CD4-positive, alpha-beta T cell treated with Interleukin-2 at 100 ng/mL for 4 hours (primary cell): ENCODE measurements around the gene MLH3.
"Not testable (repeated sequence)": the region's sequence is repeated elsewhere in the genome, so short reads cannot be mapped to it uniquely, and the experiment has no call there.

Experiments used
- DNase-seq: peaks from one replicate; pipeline ENCODE4 v3.0.0-alpha.2; 2020; ENCODE audit warnings: low spot score

The MLH3 gene

DNA sequence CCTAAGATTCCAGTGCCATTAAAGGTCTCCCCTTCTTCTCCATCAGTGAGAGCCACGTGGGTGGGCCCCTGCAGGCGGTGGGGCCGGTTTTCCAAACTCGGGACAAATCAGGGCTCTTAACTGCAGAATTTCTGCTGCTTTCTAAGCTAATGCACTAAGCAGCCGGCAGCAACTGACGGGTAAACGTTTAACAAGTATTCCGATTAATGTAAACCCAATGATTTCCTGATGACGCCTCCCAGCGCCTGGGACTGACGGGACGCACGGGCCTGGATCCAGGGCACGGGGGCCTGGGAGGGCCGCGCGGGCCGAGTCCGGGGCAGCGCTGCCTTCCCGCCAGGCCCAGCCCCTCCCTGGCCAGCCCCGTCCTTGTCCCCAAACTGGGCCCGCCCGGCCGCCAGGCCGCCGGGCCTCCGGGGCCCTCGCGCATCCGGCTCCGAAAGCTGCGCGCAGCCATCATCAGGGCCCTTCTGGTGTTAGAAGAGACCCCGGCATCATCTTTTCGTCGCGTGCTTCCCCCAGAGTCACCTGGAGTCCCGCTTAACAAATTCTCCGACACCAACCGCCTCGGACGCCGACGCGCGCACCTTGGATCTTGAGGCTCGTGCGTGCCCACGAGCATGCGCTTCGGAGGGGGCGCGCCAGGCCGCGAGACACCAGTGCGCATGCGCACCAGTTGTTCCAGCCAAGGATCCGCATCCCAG lies at the start of gene MLH3:
Gene MLH3 (minus strand): TSS at position 616 of the 704 bp plus-strand sequence. CDS start 1,812 bp downstream, outside the sequence.
- peak; percentile 74 for DNase-seq

DNA sequence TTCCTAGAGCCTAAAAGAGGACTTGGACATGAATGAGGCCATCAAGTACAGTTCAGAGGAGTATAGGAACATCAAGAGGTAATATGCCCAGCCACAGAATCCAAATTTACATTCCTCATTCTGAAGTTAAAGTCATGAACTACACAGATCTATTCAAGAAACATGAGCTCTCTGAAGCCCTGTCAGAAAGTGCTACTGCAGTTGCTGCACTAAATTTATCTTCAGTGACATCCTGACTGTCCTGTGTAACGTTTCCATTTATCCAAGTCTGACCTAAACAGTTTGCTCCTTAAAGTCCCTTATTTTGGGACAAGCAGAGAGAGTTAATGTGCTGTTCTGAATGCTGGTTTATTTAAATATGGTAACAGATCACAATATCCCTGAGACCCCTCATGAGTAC lies 47.4 kb upstream of the MLH3 start:
- DNase-seq, result no peak

DNA sequence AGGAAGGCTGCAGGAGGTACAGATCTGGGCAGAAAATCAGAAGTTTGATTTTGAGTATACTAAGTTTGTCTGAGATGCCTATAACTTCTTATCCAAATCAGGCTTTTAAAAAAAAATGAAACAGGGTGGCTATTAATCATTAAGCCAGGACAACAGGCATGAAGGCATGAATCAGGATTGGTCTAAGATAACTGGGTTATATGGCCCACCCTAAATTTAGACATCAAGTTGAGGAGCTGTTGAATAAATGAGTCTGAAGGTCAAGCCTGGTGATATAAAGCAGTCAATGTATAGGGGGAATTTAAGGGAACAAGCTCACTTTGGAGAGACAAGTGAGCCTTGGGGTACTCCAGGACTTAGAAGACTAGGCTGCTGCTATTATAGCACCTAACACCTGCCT lies 46.9 kb upstream of the MLH3 start:
- no peak for DNase-seq

DNA sequence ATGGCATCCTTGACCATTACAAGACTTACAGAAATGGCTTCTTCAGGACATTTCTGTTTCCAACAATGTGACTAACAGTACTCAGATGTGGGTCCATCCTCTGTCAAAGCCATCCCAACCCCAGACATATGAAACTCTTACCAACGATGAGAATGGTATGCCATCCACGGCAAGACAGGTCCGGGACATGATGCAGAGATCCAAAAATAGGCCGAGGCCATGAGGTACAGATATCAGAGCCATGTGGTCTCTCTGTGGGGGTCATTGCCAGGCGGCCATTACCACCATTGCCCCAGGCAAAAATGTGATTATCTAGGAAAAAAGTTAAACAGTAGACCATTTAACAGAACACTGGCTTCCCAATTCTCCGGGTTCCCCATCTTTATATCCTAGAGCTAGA lies 45.7 kb upstream of the MLH3 start:
- no peak for DNase-seq

DNA sequence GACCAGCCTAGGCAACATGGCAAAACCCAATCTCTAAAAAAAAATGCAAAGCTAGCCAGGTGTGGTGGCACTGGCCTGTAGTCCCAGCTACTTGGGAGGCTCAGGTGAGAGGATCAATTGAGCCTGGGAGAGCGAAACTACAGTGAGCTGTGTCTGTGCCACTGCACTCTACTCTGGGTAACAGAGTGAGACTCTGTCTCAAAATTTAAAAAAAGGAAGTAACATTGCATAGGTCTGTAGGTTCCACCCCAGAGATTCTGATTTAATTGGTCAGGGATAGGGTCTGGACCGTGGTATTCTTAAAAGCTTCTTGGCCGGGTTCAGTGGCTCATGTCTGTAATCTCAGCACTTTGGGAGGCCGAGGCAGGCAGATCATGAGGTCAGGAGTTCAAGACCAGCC lies 44.4 kb upstream of the MLH3 start:
- no peak for DNase-seq

DNA sequence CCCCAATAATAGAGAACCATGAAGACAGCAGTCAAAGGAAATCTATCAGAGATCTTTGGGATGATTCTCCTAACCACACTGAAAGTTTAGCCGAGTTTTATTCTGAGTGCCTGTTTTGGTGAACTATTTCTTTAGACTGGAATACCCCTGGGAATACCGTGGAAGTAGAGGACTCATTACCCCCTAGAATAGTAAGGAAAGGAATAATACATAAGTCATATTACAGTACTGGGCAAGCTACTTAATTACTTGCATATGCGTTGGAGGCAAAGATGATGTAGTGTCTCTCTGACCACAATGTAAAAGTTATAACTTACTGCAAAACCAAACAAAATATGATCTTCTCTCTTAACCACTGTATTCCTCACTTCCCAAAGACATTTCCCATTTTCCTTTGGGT lies 43.6 kb upstream of the MLH3 start:
- no peak for DNase-seq

DNA sequence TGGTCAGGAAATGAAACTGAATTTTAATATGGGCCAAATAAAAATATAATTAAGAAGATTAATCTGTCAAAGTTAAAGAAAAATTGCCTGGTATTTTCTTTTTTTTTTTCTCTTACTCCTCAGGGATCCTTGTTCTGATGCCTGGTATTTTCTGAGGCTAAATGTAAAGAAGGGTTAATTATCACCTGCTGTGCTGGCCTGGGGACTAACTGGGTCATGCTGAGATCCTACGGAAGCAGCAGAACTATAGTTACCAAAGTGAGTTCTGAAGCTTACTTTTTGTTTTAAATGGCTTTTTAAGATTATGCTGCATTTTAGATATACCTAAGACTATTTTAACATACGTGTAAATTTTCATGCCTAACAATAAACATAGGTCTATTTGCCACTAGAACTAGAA lies 41.4 kb upstream of the MLH3 start:
- DNase-seq, result no peak

DNA sequence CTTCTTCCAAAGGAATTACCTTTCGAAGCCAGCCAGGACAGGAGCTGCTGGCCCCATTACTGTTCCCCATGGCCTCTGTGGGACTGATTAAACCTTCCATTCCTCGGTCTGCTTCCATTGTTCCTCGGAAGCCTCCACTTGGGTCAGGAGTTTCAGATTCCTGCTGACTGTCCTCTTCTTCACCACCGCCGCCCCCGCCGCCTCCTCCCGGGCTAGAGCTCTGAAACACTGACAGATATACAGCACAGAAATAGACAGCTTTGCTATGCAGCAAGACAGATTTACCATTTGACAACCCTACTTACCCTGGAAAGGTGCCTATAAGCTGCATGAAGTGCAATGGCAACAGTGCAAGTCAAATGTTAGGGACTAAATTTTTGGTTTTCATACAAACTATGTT lies 40.0 kb upstream of the MLH3 start:
- no peak for DNase-seq

DNA sequence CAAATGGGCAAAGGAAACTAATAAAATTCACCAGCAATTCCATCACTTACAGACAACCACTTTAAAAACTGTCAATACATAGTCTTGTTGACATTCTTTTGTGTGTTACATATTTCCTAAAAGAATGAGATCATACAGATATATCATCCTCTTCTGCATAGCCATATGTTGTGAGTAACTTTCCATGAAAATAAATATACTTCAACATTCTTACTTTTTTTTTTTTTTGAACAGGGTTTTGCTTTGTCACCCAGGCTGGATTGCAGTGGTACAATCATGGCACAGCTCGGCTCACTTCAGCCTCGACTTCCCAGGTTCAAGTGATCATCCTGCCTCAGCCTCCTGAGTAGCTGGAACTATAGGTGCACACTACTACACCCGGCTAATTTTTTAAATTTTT lies 39.1 kb upstream of the MLH3 start:
- no peak for DNase-seq

DNA sequence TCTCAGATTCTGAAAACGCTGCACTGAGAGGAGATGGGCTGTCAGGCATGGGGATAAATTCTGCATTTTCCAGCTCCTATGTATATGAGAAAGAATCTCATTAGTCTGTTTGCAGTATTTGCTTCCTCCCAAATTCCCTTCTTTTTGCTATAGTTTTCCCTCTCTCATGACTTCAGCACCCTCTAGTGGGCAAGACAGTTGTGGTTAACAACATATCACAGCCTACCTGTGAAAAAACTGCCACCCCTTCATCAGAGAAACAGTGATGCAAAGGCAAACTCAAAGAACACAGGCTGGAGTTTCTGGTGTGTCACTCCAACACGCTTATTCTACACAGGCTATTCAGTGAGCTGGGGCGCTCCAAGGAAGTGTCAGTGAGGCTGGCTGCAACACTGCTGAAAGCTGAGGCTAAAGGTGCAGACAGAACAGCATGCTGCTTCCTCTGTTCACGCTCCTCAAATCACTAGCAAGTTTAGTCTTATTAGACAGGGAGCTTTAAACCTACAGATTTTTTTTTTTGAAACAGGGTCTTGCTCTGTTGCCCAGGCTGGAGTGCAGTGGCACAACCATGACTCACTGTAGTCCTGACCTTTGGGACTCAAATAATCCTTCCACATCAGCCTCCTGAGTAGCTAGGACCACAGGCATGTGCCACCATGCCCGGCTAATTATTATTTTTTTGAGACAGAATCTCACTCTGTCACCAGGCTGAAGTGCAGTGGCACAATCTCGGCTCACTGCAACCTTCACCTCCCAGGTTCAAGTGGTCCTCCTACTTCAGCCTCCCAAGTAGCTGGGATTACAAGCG lies 37.5 kb upstream of the MLH3 start:
- peak; percentile 65 for DNase-seq

DNA sequence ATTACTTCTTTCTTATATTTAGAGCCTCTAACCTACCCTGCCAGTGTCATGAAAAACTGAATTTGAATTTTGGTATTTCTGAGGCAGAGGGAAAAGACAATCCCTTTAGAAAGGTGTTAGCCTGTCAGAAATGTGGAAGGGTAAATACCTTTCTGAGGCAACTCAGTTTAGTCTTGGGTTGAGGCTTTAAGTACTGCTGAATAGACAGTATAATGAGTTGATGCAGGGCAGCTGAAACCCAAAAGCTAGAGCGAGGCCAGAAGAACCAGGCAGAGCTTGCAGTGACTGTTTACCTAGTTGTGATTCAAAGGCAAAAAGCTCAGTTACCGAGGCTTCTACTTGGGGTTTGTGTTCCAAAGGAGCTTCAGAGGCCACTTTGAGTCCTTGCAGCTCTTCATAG lies 36.9 kb upstream of the MLH3 start:
- no peak for DNase-seq

DNA sequence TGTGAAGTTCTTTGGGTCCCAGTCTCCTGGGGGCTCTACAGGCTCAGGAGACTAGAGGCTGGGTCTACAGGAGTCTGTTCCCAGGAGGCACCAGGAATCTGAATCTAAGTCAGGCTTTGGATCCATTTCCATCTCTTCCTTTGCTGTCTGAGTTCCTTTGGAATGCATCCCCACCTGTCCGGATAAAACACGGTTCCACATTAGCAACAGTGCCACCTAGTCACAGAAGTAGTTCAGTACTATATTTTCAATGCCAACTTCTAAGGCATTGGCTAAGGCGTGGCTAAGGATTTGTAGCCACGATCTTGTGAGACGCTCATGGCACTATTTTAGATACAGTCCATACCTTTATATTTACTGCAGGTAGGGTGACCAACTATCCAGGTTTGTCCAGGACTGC lies 33.2 kb upstream of the MLH3 start:
- no peak for DNase-seq

DNA sequence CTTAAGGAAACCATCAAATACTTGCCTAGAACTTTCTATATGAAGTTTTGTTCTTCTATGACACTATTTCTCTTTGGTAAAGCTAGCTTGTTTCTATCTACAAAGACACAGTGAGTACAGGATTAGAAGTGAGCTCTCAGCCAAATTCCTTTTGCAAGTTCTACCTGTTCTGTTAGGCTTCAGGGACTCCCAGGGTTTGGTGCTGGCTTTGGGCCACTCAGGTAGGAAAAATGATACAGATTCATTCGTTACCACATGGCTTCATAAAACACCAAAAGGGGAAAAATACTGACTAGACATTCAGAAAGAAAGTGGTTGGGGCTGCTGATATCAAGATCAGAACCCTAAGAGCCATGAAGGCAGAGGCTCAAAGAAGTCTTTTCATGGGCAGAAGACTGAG lies 32.0 kb upstream of the MLH3 start:
- DNase-seq, result no peak

DNA sequence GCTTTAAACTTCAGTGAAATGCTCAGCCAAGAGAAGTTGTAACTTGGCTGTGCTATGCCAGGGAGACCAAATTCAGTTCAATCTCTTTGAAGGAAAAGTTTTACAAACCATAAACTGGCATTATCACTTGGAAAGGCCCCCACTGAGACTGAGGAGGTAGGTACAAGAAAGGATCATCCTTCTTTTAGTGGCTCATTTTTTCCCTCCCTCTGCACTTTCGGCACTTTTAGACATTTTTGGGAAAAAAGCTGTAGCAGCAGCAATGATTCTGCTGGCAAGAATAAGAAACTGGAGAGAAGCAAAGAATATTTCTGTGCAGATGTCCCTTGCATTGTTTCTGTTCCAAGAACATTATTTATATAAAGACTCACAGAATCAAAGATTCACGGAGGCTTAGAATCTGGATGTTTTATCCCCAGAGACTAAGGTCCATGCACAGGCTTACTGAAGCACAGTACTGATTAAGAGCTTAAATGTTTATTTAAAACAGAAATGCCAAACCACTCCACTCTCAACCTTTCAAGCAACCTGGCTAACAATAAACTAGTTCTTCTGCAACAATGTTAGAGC lies 30.5 kb upstream of the MLH3 start:
- no peak for DNase-seq

DNA sequence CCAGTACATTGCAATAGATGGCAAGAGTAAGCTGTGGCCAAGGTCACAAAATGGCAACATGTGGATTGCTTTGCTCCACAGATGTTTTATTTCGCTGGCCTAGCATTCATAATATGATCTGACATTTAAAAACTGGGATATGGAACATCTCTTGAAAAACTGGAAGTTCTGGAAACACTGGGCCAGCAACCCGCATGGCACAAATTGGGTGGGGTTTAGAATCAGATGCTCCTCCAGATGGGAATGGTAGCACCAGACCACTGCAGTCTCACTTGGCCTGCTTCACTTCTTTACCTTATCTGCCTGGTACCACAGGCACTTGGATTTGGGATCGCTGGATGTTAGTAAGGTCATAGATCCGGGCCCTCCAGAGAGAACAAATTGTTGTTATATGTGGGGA lies 28.3 kb upstream of the MLH3 start:
- no peak for DNase-seq

DNA sequence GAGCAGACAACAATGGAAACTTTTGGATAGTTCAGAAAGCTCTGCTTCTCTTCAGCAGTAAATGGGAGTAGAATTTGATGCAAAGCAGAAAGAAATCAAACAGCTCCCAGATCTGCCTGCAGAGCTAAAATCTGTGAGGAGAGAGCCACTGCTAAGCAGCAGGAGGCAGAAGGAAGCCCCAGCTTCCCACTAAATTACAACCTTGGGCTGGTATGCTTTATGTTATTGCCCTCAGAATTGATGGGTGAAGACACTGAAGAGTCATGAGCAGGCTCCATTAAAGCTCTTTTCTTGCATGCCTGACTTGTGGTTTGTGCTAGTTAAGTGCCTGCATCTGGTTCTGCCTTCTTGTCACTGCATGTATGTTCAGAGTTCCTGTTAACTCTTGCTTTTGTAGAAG lies 26.5 kb upstream of the MLH3 start:
- DNase-seq, result no peak

DNA sequence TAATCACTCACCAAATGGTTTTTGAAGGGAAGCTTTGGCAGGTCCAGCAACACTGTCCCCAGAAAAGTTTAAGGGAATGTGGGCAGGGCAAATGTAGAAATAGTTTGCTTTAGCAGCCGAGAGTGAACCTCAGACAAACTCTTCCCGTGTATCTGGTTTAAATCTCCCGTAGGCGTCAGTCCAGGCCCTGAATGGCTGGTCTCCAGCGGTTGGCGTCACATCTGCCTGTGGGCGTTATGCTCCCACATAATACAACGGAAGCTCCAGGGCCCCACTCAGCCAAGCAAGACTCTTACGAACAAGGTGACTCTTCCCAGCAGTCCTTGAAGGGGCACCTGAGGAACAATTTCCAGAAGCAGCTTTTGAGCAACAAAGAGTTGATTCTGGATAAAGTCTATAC lies 19.1 kb upstream of the MLH3 start:
- no peak for DNase-seq

DNA sequence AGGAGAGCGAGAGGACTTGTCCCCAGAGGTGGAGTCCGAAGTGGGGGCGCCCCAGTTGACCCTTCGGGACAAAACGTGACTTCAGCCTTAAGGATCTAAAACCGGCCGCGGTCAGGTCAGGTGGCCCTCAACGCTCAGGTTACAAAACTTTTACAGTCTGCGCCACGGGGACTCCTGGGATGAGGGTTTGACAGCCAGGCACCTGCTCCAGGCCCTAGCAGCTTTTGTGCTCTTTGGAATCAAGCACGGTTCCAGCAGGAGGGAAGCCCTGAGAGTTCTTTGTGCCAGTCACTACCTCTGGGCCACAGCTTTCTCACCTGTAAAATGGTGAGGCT lies 18.5 kb upstream of the MLH3 start:
- DNase-seq, result no peak

DNA sequence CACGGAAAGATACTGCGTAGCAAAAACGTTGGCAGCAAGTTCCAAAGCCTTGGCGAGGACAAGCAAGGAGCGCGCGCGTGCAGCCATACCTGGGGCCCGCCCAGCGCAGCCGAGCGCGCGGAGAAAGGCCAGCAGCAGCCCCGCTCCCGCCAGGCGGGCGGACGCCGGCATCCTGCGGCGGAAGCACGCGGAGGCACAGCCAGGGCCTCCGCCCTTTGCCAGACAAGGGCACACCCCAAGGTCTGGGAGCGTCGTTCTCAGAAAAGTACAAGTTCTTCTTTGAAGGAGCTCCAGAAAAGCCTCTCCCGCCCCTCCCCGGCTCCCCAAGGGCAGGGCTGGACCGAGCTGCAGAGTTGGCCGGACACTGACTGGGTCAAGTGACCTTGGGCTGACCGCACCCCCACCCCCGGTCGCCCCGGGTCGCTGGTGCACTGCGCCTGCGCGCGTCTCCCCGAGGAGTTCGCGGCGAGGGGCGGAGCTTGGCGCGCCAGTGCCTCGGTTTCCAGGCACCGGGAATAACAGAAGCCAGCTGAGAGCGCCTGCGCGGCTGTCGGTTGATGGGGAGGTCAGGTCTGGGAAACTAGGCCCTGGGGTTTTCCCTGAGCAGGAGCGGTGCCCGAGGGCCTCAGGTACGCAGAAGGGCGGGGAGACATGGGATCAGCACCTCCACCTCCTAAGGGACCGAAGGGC lies 18.0 kb upstream of the MLH3 start, which contains the start of gene ZC2HC1C:
Gene ZC2HC1C (plus strand): TSS at position 521 of the 690 bp plus-strand sequence. CDS start 933 bp downstream, outside the sequence.
- peak; percentile 62 for DNase-seq

DNA sequence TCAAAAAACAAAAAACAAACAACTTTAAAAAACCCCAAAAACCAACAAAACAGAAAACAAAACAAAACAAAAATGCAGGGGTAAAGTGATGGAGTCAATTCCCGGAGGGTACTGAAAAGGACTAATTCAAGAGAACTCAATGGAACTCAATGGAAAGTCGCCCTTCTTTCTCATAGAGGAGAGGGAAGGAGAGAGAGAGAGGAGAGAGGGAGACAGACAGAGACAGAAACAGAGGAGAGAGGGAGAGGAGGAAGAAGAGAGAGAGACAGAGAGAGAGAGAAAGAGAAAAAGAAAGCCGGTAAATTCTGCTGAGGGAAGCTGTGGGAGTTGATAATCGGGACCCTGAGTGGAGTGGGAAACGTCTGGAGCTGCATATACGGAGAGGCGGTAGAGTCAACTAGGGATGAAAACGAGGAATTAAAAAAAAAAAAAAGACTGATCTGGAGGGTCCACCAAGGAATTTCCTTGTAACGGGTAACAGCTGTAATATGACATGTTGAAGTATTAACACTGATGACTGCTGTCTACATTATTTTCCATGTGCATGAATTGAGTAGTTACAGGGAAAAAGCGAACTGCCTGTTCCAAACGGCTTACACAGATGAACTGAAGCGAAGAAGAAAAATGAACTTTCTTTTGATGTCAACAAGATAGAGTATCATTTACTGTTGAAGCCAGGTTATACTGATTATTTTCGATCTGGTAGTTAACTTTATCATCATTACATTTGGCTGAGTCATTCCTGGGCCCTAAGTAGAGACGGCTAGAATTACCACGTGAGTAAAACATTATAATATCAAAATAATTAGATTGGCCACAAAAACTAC lies 17.2 kb upstream of the MLH3 start:
- no peak for DNase-seq

DNA sequence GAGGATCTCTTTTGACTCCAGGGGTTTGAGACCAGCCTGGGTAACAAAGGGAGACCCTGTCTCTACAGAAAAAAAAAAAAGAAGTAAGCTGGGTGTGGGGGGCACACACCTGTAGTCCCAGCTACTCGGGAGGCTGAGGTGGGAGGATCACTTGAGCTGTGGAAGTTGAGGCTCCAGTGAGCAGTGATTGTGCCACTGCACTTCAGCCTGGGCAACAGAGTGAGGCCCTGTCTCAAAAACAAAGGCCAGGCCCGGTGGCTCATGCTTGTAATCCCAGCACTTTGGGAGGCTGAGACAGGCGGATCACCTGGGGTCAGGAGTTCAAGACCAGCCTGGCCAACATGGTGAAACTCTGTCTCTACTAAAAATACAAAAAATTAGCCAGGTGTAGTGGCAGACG lies 16.5 kb upstream of the MLH3 start:
- DNase-seq, result not testable (repeated sequence)

DNA sequence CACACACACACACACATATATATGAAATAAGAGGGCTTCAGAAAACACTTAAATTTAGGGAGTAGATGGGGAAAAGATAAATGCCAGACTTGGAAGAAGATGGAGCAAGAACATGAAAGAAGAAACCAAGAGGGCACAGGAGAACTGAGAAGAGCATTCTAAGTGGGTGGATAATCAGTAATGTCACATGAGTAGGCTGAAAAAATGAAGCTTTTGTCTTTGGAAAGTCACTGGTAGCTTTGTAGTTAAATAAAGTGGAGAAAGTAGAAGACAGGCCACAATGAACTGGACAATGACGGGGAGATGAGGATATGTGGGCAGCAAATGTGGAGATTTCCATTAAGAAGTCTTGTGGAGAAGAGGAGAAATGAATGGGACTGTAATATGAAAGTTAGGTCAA lies 15.9 kb upstream of the MLH3 start:
- DNase-seq, result no peak
